CD8-positive, alpha-beta memory T cell (primary cell): ENCODE measurements around the gene TBL1X. TPM values are rescaled to one million over a fixed set of nuclear protein-coding genes. Genes with fewer than 3 reads are reported as not detected.

Experiments
- CTCF ChIA-PET: fragments of 350-600 bp; sonication (Branson Sonifier 250); formaldehyde crosslinking; loops from one replicate; lab custom pipeline; 2021; ENCODE audit warnings: antibody characterized with exemption; lab: Charles Lee
- POLR2A ChIA-PET: fragments of 350-600 bp; sonication (Branson Sonifier 250); formaldehyde crosslinking; loops from one replicate; lab custom pipeline; 2021; ENCODE audit warnings: antibody characterized with exemption; lab: Charles Lee
- DNase-seq, 5 donors: peaks; one replicate each; pipeline versions ENCODE4 v3.0.0 to v3.0.0-alpha.2; 2020 to 2022; ENCODE audit warnings: mixed read lengths in 1 of 5
- H3K27ac ChIP-seq: one replicate; pipeline ENCODE4 v1.7.0; 2013; ENCODE audit warnings: low read depth, mild to moderate bottlenecking, low read length, moderate library complexity
- H3K27me3 ChIP-seq: 2 replicates; pipeline ENCODE4 v1.7.0; 2013; ENCODE audit warnings: low read length, mild to moderate bottlenecking; ENCODE audit not compliant: insufficient read depth, poor library complexity, severe bottlenecking
- H3K36me3 ChIP-seq: 2 replicates; pipeline ENCODE4 v1.7.0; 2013; ENCODE audit warnings: mild to moderate bottlenecking, low read length, moderate library complexity; ENCODE audit not compliant: insufficient read depth
- H3K4me1 ChIP-seq: 2 replicates; pipeline ENCODE4 v1.7.0; 2013; ENCODE audit warnings: mild to moderate bottlenecking, low read length, moderate library complexity; ENCODE audit not compliant: insufficient read depth
- H3K4me3 ChIP-seq: 2 replicates; pipeline ENCODE4 v1.7.0; 2013; ENCODE audit warnings: mild to moderate bottlenecking, low read length
- H3K9me3 ChIP-seq: 2 replicates; pipeline ENCODE4 v1.7.0; 2013; ENCODE audit warnings: mild to moderate bottlenecking, low read length
- H3K27ac Mint-ChIP-seq, 8 donors: one replicate each; pipeline ENCODE4 v1.8.0; 2020 to 2021; ENCODE audit warnings: mixed read lengths in 8 of 8, mild to moderate bottlenecking in 6 of 8, inconsistent platforms in 3 of 8, moderate library complexity in 3 of 8
- H3K27me3 Mint-ChIP-seq, 2 donors: one replicate each; pipeline ENCODE4 v1.8.0; 2020 to 2021; ENCODE audit warnings: mixed read lengths in 2 of 2, mild to moderate bottlenecking in 1 of 2, moderate library complexity in 1 of 2
- H3K36me3 Mint-ChIP-seq, 3 donors: one replicate each; pipeline ENCODE4 v1.8.0; 2020 to 2021; ENCODE audit warnings: mixed read lengths in 3 of 3, inconsistent platforms in 1 of 3, mild to moderate bottlenecking in 1 of 3
- H3K4me1 Mint-ChIP-seq, 3 donors: one replicate each; pipeline ENCODE4 v1.8.0; 2020 to 2021; ENCODE audit warnings: mixed read lengths in 3 of 3, inconsistent platforms in 1 of 3, mild to moderate bottlenecking in 1 of 3
- H3K4me3 Mint-ChIP-seq, 7 donors: one replicate each; pipeline ENCODE4 v1.8.0; 2020 to 2021; ENCODE audit warnings: mixed read lengths in 7 of 7, mild to moderate bottlenecking in 6 of 7, moderate library complexity in 4 of 7, inconsistent platforms in 2 of 7
- H3K9me3 Mint-ChIP-seq, 5 donors: one replicate each; pipeline ENCODE4 v1.8.0; 2020 to 2022; ENCODE audit warnings: mixed read lengths in 5 of 5, mild to moderate bottlenecking in 3 of 5, moderate library complexity in 2 of 5, inconsistent platforms in 1 of 5
- polyA plus RNA-seq: library from polyadenylated mRNA; unstranded; fragments of 300-500 nt; fragmentation: Illumina TruSeq; gene quantifications from one replicate; pipeline ENCODE4 v1.2.3, GENCODE V29; 2021
- total RNA-seq, 2 experiments: library from RNA; stranded (reverse); gene quantifications; one replicate each; pipeline ENCODE4 v1.2.3, GENCODE V29; 2021

Gene TBL1X
- total and polyA plus RNA-seq, 3 experiments from 2014 or later: 16.1 to 25.0 (median 21.3) TPM

- DNase-seq: no peak
- Histone ChIP-seq H3K4me1 (no peaks in the 10 kb centered on the region), H3K9me3 (no peaks in the 10 kb centered on the region), H3K27ac (no peak overlapping the region), H3K4me3 (no peak overlapping the region), H3K27me3 (no peaks in the 10 kb centered on the region), H3K36me3 (no peaks in the 10 kb centered on the region)
- Mint-ChIP-seq H3K27ac (peak overlapping the region in 6 of 8 donors; percentile 51 to 77 (median 72)), H3K4me3 (peak overlapping the region in 1 of 7 donors; percentile 32), H3K27me3 (peaks cover 0 to 2% of the 10 kb centered on the region in 2 donors), H3K36me3 (peaks cover 0 to 1% (median 0%) of the 10 kb centered on the region in 3 donors), H3K9me3 (no peaks in the 10 kb centered on the region), H3K4me1 (peaks cover 26 to 42% (median 30%) of the 10 kb centered on the region in 3 donors)
- ChIA-PET CTCF (no interaction called here), POLR2A (no interaction called here)
These were observed 178.9 kb downstream of the TBL1X start for GRCh38 chrX:9643807-9644206.

GRCh38 chrX:9644335-9644734, 179.5 kb downstream of the TBL1X start:
- H3K9me3 ChIP-seq: no peaks in the 10 kb centered on the region
- H3K4me1 ChIP-seq: no peaks in the 10 kb centered on the region
- Mint-ChIP-seq H3K36me3 (peaks cover 0 to 1% (median 0%) of the 10 kb centered on the region in 3 donors), H3K27me3 (peaks cover 0 to 2% of the 10 kb centered on the region in 2 donors), H3K9me3 (no peaks in the 10 kb centered on the region), H3K27ac (peak overlapping the region in 7 of 8 donors; percentile 32 to 77 (median 71)), H3K4me3 (peak overlapping the region in 4 of 7 donors; percentile 12 to 57 (median 24)), H3K4me1 (peaks cover 23 to 38% (median 30%) of the 10 kb centered on the region in 3 donors)
- ChIA-PET POLR2A (no interaction called here), CTCF (no interaction called here)
- DNase-seq: peak in 4 of 5 donors; percentile 8 to 67 (median 65)
- H3K4me3 ChIP-seq: no peak overlapping the region
- H3K36me3 ChIP-seq: no peaks in the 10 kb centered on the region
- H3K27me3 ChIP-seq: no peaks in the 10 kb centered on the region
- no peak overlapping the region for H3K27ac ChIP-seq

- peaks cover 23 to 37% (median 33%) of the 10 kb centered on the region in 3 donors for H3K4me1 Mint-ChIP-seq
- no peak overlapping the region for H3K27ac Mint-ChIP-seq
- no peak overlapping the region for H3K4me3 Mint-ChIP-seq
- CTCF ChIA-PET: no interaction called here
- DNase-seq: no peak
- POLR2A ChIA-PET: no interaction called here
- Histone ChIP-seq H3K36me3 (no peaks in the 10 kb centered on the region), H3K27ac (no peak overlapping the region), H3K27me3 (no peaks in the 10 kb centered on the region), H3K4me1 (no peaks in the 10 kb centered on the region), H3K9me3 (no peaks in the 10 kb centered on the region), H3K4me3 (no peak overlapping the region)
- H3K9me3 Mint-ChIP-seq: no peaks in the 10 kb centered on the region
- peaks cover 0 to 2% of the 10 kb centered on the region in 2 donors for H3K27me3 Mint-ChIP-seq
- no peaks in the 10 kb centered on the region for H3K36me3 Mint-ChIP-seq
These were observed 181.8 kb downstream of the TBL1X start for GRCh38 chrX:9646471-9647224.

- no peak overlapping the region for H3K4me3 Mint-ChIP-seq
- H3K27me3 Mint-ChIP-seq: peaks cover 0 to 2% of the 10 kb centered on the region in 2 donors
- CTCF ChIA-PET: no interaction called here
- no peaks in the 10 kb centered on the region for H3K36me3 Mint-ChIP-seq
- Histone ChIP-seq H3K4me3 (no peak overlapping the region), H3K27ac (no peak overlapping the region), H3K27me3 (no peaks in the 10 kb centered on the region), H3K9me3 (no peaks in the 10 kb centered on the region), H3K36me3 (no peaks in the 10 kb centered on the region), H3K4me1 (no peaks in the 10 kb centered on the region)
- no peaks in the 10 kb centered on the region for H3K9me3 Mint-ChIP-seq
- H3K4me1 Mint-ChIP-seq: peaks cover 15 to 29% (median 26%) of the 10 kb centered on the region in 3 donors
- no peak overlapping the region for H3K27ac Mint-ChIP-seq
- no peak for DNase-seq
- POLR2A ChIA-PET: no interaction called here
These were observed 182.6 kb downstream of the TBL1X start for GRCh38 chrX:9647431-9647830.

GRCh38 chrX:9650091-9650490, 185.2 kb downstream of the TBL1X start:
- Mint-ChIP-seq H3K4me3 (no peak overlapping the region), H3K27me3 (peaks cover 0 to 2% of the 10 kb centered on the region in 2 donors), H3K27ac (no peak overlapping the region), H3K9me3 (no peaks in the 10 kb centered on the region), H3K36me3 (peaks cover 2 to 12% (median 5%) of the 10 kb centered on the region in 3 donors), H3K4me1 (peaks cover 0 to 7% (median 4%) of the 10 kb centered on the region in 3 donors)
- H3K27me3 ChIP-seq: no peaks in the 10 kb centered on the region
- DNase-seq: no peak
- H3K4me1 ChIP-seq: no peaks in the 10 kb centered on the region
- no peak overlapping the region for H3K27ac ChIP-seq
- H3K36me3 ChIP-seq: no peaks in the 10 kb centered on the region
- no peak overlapping the region for H3K4me3 ChIP-seq
- POLR2A ChIA-PET: interaction anchor here (0.9 kb wide), 1 partner anchor 187 kb away, joined by 3 read pairs; no protein-coding TSS in a partner anchor
- H3K9me3 ChIP-seq: no peaks in the 10 kb centered on the region
- CTCF ChIA-PET: no interaction called here

- CTCF ChIA-PET: no interaction called here
- no peaks in the 10 kb centered on the region for H3K9me3 Mint-ChIP-seq
These were observed 186.9 kb downstream of the TBL1X start for GRCh38 chrX:9651737-9652136.

GRCh38 chrX:9654929-9655328, 190.1 kb downstream of the TBL1X start:
- H3K9me3 Mint-ChIP-seq: no peaks in the 10 kb centered on the region
- no peak for DNase-seq
- no peak overlapping the region for H3K27ac ChIP-seq
- no peak overlapping the region for H3K4me3 Mint-ChIP-seq
- H3K4me1 Mint-ChIP-seq: peaks cover 0 to 2% (median 0%) of the 10 kb centered on the region in 3 donors
- H3K9me3 ChIP-seq: no peaks in the 10 kb centered on the region
- no peak overlapping the region for H3K27ac Mint-ChIP-seq
- ChIA-PET CTCF (no interaction called here), POLR2A (no interaction called here)
- no peaks in the 10 kb centered on the region for H3K36me3 ChIP-seq
- no peaks in the 10 kb centered on the region for H3K4me1 ChIP-seq
- no peak overlapping the region for H3K4me3 ChIP-seq
- peaks cover 5 to 49% (median 8%) of the 10 kb centered on the region in 3 donors for H3K36me3 Mint-ChIP-seq
- H3K27me3 Mint-ChIP-seq: no peaks in the 10 kb centered on the region
- H3K27me3 ChIP-seq: no peaks in the 10 kb centered on the region

More at GRCh38 chrX:9651737-9652136, 186.9 kb downstream of the TBL1X start:
- no peaks in the 10 kb centered on the region for H3K9me3 ChIP-seq
- H3K27me3 Mint-ChIP-seq: peaks cover 0 to 1% of the 10 kb centered on the region in 2 donors
- no peaks in the 10 kb centered on the region for H3K36me3 ChIP-seq
- peaks cover 2 to 28% (median 5%) of the 10 kb centered on the region in 3 donors for H3K36me3 Mint-ChIP-seq
- H3K27ac ChIP-seq: no peak overlapping the region
- H3K27me3 ChIP-seq: no peaks in the 10 kb centered on the region
- no peak overlapping the region for H3K4me3 Mint-ChIP-seq
- H3K4me1 Mint-ChIP-seq: peaks cover 0 to 3% (median 0%) of the 10 kb centered on the region in 3 donors
- H3K27ac Mint-ChIP-seq: no peak overlapping the region
- H3K4me1 ChIP-seq: no peaks in the 10 kb centered on the region
- DNase-seq: no peak
- POLR2A ChIA-PET: no interaction called here
- H3K4me3 ChIP-seq: no peak overlapping the region

GRCh38 chrX:9656277-9656676, 191.4 kb downstream of the TBL1X start:
- POLR2A ChIA-PET: no interaction called here
- no peak overlapping the region for H3K4me3 Mint-ChIP-seq
- Histone ChIP-seq H3K36me3 (no peaks in the 10 kb centered on the region), H3K27ac (no peak overlapping the region), H3K9me3 (no peaks in the 10 kb centered on the region), H3K4me1 (no peaks in the 10 kb centered on the region), H3K27me3 (no peaks in the 10 kb centered on the region), H3K4me3 (no peak overlapping the region)
- no peaks in the 10 kb centered on the region for H3K27me3 Mint-ChIP-seq
- H3K9me3 Mint-ChIP-seq: no peaks in the 10 kb centered on the region
- no peak for DNase-seq
- CTCF ChIA-PET: no interaction called here
- no peak overlapping the region for H3K27ac Mint-ChIP-seq
- no peaks in the 10 kb centered on the region for H3K4me1 Mint-ChIP-seq
- peaks cover 5 to 55% (median 8%) of the 10 kb centered on the region in 3 donors for H3K36me3 Mint-ChIP-seq
